GM13976 (cell line): ENCODE data around the gene CX3CR1.

Experiments used
- DNase-seq: peaks from one replicate; pipeline ENCODE4 v3.0.0; 2012; ENCODE audit warnings: low spot score
- CTCF ChIP-seq: IDR thresholded peaks from 2 replicates; pipeline ENCODE4 v1.5.1; 2012; ENCODE audit warnings: borderline replicate concordance, mild to moderate bottlenecking; ENCODE audit not compliant: insufficient read depth; ENCODE audit errors: extremely low read depth, missing control alignments, control extremely low read depth
- in situ Hi-C: fragments of 300-500 bp; cut with MboI; formaldehyde crosslinking; loops from one replicate; pipeline ENCODE4 v1.12.0; 2022; ENCODE audit warnings: low sequenced_read_pairs, mixed read lengths, inconsistent platforms; ENCODE audit not compliant: unreplicated experiment

Gene CX3CR1

DNA sequence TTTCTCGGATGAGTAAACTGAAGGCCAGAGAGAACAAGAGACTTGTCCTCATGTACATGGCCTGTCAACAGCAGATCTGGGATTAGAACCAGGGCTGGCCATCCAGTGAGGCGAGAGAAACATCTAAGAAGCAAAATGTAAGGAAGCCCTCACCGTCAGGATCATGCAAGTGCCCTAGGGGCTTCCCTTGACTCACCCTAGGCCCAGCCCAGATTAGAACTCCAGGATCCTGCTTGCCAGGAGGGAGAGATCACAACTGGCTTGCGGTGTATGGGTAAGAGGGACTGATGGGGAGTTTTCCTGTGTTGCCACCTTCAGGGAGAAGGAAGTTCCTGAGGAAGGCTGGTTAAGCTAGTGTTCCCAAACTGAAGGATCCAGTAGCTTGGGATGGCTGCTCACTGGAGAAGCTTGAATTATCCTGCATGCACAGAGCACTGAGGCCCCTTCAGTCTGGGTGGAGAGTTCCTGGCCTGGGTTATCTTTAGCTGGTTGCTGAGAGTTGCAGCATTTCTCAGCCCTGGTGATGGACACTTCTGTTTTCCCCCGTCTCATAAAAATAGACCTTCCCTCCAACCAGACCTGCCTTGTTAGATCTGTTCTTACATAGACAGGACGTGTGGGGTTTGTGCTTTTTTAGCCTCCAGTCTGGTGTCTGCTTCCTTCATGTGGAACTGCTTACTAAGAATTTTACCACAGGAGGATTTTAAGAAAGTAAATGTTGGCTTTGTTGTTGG lies 59.3 kb downstream of the CX3CR1 start:
- no peak for DNase-seq
- TF ChIP-seq CTCF, result no peak
- in situ Hi-C loops, result no loop called here

DNA sequence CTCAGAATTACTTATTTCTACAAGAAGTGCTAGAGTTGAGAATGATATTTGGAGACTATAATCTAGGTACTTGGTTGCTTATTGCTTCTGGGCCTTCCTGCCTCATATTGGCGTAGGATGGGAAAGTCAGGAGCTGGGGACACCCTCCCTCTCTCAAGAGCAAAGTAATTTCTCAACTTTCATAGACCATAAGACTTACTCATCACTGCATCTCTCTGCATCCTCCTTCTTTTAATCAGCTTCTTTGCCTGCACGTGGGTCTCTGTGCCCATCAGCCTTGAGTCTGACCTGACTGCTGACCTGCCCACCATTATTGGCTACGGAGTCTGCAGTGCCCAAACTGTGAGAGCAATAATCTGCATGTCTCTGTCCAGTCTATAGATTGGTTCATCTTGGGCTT lies 60.1 kb downstream of the CX3CR1 start:
- in situ Hi-C loops, result no loop called here
- no peak for TF ChIP-seq CTCF
- no peak for DNase-seq

DNA sequence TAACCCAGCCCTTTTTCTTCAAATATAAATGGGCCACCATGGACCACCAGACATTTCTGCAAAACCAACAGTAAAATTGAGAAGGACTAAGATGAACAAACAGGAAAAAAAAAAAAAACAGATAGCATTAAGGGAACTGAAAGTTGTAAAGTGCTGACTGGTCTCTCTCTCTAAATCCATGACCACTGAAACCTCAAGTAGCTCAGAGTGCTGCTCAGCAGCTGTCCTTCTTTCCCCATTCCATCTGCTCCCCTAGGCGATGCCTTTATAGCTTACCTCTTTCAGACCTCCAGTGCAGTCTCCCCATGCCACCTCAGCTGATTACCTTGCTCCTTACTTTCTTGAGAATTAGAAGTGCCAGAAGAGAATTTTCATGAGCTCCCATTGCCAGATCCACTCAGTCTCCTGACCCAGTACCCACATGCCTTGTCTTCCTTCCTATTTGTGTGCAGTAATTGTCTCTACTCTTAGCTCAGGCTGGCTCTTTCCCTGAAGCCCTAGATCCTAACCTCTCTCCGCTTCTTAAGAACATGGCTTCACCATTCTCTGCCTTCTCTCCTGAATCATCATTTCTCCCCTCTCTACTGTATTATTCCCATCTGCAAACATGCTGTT lies 63.6 kb downstream of the CX3CR1 start:
- no peak for TF ChIP-seq CTCF
- in situ Hi-C loops, result no loop called here
- DNase-seq, result peak; percentile 71

- no peak for TF ChIP-seq CTCF
- in situ Hi-C loops, result no loop called here
- no peak for DNase-seq
Observed at GRCh38 chr3:39213613-39214012, 66.2 kb downstream of the CX3CR1 start.
